ENCODE data around the gene BMP7.

Gene BMP7

DNA sequence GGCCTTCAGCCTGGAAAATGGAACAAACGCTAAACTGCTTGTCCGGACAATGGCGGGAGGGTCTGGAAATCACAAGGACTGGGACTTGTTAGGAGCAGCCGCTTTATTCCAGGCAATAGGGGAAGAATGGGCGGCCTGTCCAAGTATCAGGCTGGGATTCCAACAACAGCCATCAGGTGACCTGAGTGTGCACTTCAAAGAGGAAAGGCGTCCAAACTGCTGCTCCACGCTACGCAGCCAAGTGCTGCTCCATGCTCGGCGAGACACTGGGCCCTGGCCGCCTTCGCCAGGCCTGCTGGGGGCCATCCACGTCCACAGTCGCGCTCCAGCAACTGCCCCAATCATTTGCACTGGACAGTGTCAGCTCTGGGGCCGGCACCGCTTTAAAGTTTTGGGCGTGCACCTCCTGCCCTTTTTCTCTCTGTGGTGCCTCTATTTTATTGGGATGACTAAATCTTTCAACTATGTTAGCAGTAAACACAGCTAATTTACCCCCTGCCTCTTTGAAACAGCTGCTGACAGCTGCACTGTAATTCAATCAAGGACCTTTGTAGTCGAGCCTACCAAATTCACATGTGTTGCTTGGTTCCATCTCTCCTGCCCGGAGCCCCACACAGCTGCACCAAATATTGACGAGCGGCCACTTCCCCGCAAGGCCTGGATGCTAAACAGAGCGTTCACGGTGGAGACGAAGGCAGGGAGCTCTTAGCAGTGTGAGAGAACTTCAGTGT is 98.3 kb downstream of the BMP7 start (continued):
- TF ChIP-seq, protein P1, sequence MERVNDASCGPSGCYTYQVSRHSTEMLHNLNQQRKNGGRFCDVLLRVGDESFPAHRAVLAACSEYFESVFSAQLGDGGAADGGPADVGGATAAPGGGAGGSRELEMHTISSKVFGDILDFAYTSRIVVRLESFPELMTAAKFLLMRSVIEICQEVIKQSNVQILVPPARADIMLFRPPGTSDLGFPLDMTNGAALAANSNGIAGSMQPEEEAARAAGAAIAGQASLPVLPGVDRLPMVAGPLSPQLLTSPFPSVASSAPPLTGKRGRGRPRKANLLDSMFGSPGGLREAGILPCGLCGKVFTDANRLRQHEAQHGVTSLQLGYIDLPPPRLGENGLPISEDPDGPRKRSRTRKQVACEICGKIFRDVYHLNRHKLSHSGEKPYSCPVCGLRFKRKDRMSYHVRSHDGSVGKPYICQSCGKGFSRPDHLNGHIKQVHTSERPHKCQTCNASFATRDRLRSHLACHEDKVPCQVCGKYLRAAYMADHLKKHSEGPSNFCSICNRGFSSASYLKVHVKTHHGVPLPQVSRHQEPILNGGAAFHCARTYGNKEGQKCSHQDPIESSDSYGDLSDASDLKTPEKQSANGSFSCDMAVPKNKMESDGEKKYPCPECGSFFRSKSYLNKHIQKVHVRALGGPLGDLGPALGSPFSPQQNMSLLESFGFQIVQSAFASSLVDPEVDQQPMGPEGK (tag by site-specific recombination; IDR thresholded peaks at IDR 0.05): no peak
- peak; percentile 78 for TF ChIP-seq FEZF1 (tag by site-specific recombination; IDR thresholded peaks at IDR 0.05)
- no peak for TF ChIP-seq ZNF169 (tag by site-specific recombination; IDR thresholded peaks at IDR 0.05)
- peak; percentile 10; the same call in 1 of the 2 replicates for TF ChIP-seq ZNF654 (tag by site-specific recombination; IDR thresholded peaks at IDR 0.05; ENCODE audit: low read depth)
- no peak for TF ChIP-seq TRIM28 (IDR thresholded peaks at IDR 0.05; ENCODE audit: borderline replicate concordance, low read length)
- no peak for TF ChIP-seq ZNF433 (tag by site-specific recombination; IDR thresholded peaks at IDR 0.05; ENCODE audit: low read depth)
- TF ChIP-seq ZBTB20 (tag by site-specific recombination; IDR thresholded peaks at IDR 0.05): no peak
- no peak for TF ChIP-seq HOXC10 (CRISPR knock-in tag; IDR thresholded peaks at IDR 0.05)
- TF ChIP-seq RBAK (tag by site-specific recombination; IDR thresholded peaks at IDR 0.05): no peak
- TF ChIP-seq, protein P2, sequence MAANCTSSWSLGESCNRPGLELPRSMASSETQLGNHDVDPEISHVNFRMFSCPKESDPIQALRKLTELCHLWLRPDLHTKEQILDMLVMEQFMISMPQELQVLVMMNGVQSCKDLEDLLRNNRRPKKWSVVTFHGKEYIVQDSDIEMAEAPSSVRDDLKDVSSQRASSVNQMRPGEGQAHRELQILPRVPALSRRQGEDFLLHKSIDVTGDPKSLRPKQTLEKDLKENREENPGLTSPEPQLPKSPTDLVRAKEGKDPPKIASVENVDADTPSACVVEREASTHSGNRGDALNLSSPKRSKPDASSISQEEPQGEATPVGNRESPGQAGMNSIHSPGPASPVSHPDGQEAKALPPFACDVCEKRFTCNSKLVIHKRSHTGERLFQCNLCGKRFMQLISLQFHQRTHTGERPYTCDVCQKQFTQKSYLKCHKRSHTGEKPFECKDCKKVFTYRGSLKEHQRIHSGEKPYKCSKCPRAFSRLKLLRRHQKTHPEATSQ (tag by site-specific recombination; IDR thresholded peaks at IDR 0.05): no peak
- TF ChIP-seq, protein P3, sequence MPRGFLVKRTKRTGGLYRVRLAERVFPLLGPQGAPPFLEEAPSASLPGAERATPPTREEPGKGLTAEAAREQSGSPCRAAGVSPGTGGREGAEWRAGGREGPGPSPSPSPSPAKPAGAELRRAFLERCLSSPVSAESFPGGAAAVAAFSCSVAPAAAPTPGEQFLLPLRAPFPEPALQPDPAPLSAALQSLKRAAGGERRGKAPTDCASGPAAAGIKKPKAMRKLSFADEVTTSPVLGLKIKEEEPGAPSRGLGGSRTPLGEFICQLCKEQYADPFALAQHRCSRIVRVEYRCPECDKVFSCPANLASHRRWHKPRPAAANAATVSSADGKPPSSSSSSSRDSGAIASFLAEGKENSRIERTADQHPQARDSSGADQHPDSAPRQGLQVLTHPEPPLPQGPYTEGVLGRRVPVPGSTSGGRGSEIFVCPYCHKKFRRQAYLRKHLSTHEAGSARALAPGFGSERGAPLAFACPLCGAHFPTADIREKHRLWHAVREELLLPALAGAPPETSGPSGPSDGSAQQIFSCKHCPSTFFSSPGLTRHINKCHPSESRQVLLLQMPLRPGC (tag by site-specific recombination; IDR thresholded peaks at IDR 0.05): 0 out of 2 replicates have a peak, but pooled peaks have one; percentile 25
- TF ChIP-seq ZNF529 (tag by site-specific recombination; IDR thresholded peaks at IDR 0.05; ENCODE audit: insufficient replicate concordance): no peak
- TF ChIP-seq ZNF610 (tag by site-specific recombination; IDR thresholded peaks at IDR 0.05; ENCODE audit: borderline replicate concordance): no peak
- TF ChIP-seq ZNF138 (tag by site-specific recombination; IDR thresholded peaks at IDR 0.05; ENCODE audit: borderline replicate concordance): no peak
- TF ChIP-seq ZNF510 (tag by site-specific recombination; IDR thresholded peaks at IDR 0.05; ENCODE audit: insufficient replicate concordance): no peak
- no peak for TF ChIP-seq REPIN1 (tag by site-specific recombination; IDR thresholded peaks at IDR 0.05; ENCODE audit: low read depth)
- no peak for TF ChIP-seq ZBTB7A (tag by site-specific recombination; IDR thresholded peaks at IDR 0.05; ENCODE audit: low read depth)
- TF ChIP-seq ZNF155 (tag by site-specific recombination; IDR thresholded peaks at IDR 0.05): no peak
- peak; percentile 94 for TF ChIP-seq KLF10 (tag by site-specific recombination; IDR thresholded peaks at IDR 0.05)
- TF ChIP-seq, protein P4, sequence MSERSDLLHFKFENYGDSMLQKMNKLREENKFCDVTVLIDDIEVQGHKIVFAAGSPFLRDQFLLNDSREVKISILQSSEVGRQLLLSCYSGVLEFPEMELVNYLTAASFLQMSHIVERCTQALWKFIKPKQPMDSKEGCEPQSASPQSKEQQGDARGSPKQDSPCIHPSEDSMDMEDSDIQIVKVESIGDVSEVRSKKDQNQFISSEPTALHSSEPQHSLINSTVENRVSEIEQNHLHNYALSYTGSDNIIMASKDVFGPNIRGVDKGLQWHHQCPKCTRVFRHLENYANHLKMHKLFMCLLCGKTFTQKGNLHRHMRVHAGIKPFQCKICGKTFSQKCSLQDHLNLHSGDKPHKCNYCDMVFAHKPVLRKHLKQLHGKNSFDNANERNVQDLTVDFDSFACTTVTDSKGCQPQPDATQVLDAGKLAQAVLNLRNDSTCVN (tag by site-specific recombination; optimal IDR thresholded peaks at IDR 0.05): peak; percentile 23
- TF ChIP-seq ZNF830 (tag by site-specific recombination; IDR thresholded peaks at IDR 0.05; ENCODE audit: low read depth): no peak
- TF ChIP-seq, protein P5, sequence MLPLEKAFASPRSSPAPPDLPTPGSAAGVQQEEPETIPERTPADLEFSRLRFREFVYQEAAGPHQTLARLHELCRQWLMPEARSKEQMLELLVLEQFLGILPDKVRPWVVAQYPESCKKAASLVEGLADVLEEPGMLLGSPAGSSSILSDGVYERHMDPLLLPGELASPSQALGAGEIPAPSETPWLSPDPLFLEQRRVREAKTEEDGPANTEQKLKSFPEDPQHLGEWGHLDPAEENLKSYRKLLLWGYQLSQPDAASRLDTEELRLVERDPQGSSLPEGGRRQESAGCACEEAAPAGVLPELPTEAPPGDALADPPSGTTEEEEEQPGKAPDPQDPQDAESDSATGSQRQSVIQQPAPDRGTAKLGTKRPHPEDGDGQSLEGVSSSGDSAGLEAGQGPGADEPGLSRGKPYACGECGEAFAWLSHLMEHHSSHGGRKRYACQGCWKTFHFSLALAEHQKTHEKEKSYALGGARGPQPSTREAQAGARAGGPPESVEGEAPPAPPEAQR (tag by site-specific recombination; IDR thresholded peaks at IDR 0.05): no peak
- no peak for TF ChIP-seq ZNF221 (tag by site-specific recombination; IDR thresholded peaks at IDR 0.05; ENCODE audit: borderline replicate concordance)
- TF ChIP-seq ZNF585B (tag by site-specific recombination; IDR thresholded peaks at IDR 0.05): no peak
- 0 out of 2 replicates have a peak, but pooled peaks have one; percentile 17 for TF ChIP-seq ZNF558 (tag by site-specific recombination; IDR thresholded peaks at IDR 0.05)
- no peak; the same call in 1 of the 2 replicates for TF ChIP-seq ZNF426 (tag by site-specific recombination; IDR thresholded peaks at IDR 0.05)
- TF ChIP-seq ZBTB21 (tag by site-specific recombination; IDR thresholded peaks at IDR 0.05): 0 out of 2 replicates have a peak, but pooled peaks have one; percentile 27
- TF ChIP-seq ZNF658 (tag by site-specific recombination; IDR thresholded peaks at IDR 0.05): no peak
- TF ChIP-seq ZNF624 (tag by site-specific recombination; IDR thresholded peaks at IDR 0.05): no peak
